GM12875 (cell line): Measurements from ENCODE around the gene YAF2.

Experiments used
- H3K4me3 ChIP-seq: one replicate; pipeline ENCODE4 v1.5.1; 2011; ENCODE audit warnings: low read depth, low read length, control low read depth
- CTCF ChIP-seq: IDR thresholded peaks from 2 replicates; pipeline ENCODE4 v1.5.1; 2011; ENCODE audit warnings: low read depth, mild to moderate bottlenecking, control low read depth, inconsistent platforms, low read length, moderate library complexity, borderline replicate concordance; ENCODE audit not compliant: insufficient read depth

Gene YAF2

GRCh38 chr12:42213023-42213422 is 25.0 kb downstream of the YAF2 start:
- no peak for TF ChIP-seq CTCF
- H3K4me3 ChIP-seq = no peak overlapping the region

- TF ChIP-seq CTCF = no peak
- no peak overlapping the region for H3K4me3 ChIP-seq
These were observed 29.5 kb downstream of the YAF2 start for GRCh38 chr12:42208574-42208973.

GRCh38 chr12:42204819-42205218 is 33.2 kb downstream of the YAF2 start:
- no peak for TF ChIP-seq CTCF
- no peak overlapping the region for H3K4me3 ChIP-seq

GRCh38 chr12:42204362-42204761 is 33.7 kb downstream of the YAF2 start:
- no peak for TF ChIP-seq CTCF
- no peak overlapping the region for H3K4me3 ChIP-seq

GRCh38 chr12:42201063-42201462 is 37.0 kb downstream of the YAF2 start:
- no peak overlapping the region for H3K4me3 ChIP-seq
- TF ChIP-seq CTCF = no peak

- no peak overlapping the region for H3K4me3 ChIP-seq
- no peak for TF ChIP-seq CTCF
These were observed 39.0 kb downstream of the YAF2 start for GRCh38 chr12:42199007-42199406.

- no peak for TF ChIP-seq CTCF
- H3K4me3 ChIP-seq = no peak overlapping the region
These were observed 41.1 kb downstream of the YAF2 start for GRCh38 chr12:42196723-42197603.
